Ovary (tissue), 9 donors: ENCODE data around the gene SPDYE17. TPM values are rescaled to one million over a fixed set of nuclear protein-coding genes. Genes with fewer than 3 reads are reported as not detected.
"Not testable (repeated sequence)": the region's sequence is repeated elsewhere in the genome, so short reads cannot be mapped to it uniquely, and the experiment has no call there.

Experiments
- DNase-seq, 5 donors: peaks; one replicate each; pipeline ENCODE4 v3.0.0-alpha.2; 2019 to 2020
- H3K27ac ChIP-seq, 2 donors: fragments of 200-600 bp; one replicate each; pipeline versions ENCODE4 v1.5.1 to v1.8.0; 2019 to 2022
- H3K27me3 ChIP-seq: fragments of 200-600 bp; one replicate; pipeline ENCODE4 v1.8.0; 2022
- H3K36me3 ChIP-seq: fragments of 200-600 bp; sonication (generic); one replicate; pipeline ENCODE4 v1.5.1; 2019
- H3K4me1 ChIP-seq: one replicate; pipeline ENCODE4 v1.8.1; 2013; ENCODE audit warnings: mild to moderate bottlenecking, moderate library complexity; ENCODE audit not compliant: insufficient read depth
- H3K4me3 ChIP-seq: fragments of 200-600 bp; sonication (generic); one replicate; pipeline ENCODE4 v1.5.1; 2017
- H3K9me3 ChIP-seq, 2 donors: fragments of 200-600 bp in 1 of 2; sonication (generic) in 1 of 2; one replicate each; pipeline versions ENCODE4 v1.5.1 to v1.8.1; 2013 to 2019; ENCODE audit warnings: mild to moderate bottlenecking in 1 of 2, moderate library complexity in 1 of 2
- WGBS, 3 donors: extraction: QIAGEN DNeasy Blood & Tissue Kit in 1 of 3; methylation state at CpG; one replicate each; pipeline versions ENCODE4 v1.1.5 to v1.1.7; 2013 to 2017; 5-methylcytosine and 5-hydroxymethylcytosine counted together
- intact Hi-C, 4 donors: fragments of 100-400 bp; cut with DNase I; formaldehyde crosslinking; loops; one replicate each; pipeline versions ENCODE4 v1.11.0 to v1.15.1; 2022 to 2023
- polyA plus RNA-seq, 2 donors: library from polyadenylated mRNA; stranded (reverse); fragments of 200-250 nt in 1 of 2; fragments of 350-450 nt in 1 of 2; fragmentation: Illumina TruSeq in 1 of 2; extraction: RNeasy Lipid Tissue Mini Kit (QIAGEN cat#74804) in 1 of 2; gene quantifications; one replicate each; pipeline ENCODE4 v1.2.3, GENCODE V29; 2013 to 2014
- total RNA-seq, 7 donors: library from RNA; depleted of rRNA in 2 of 7; stranded (reverse); fragments of >200 nt in 2 of 7; fragmentation: NEBNext Ultra II Directional in 3 of 7; extraction: Animal tissue kit (Norgen Biotek cat#: 25700) in 3 of 7; gene quantifications; one replicate each; pipeline versions ENCODE4 v1.1.0 to v1.2.4, GENCODE V29; 2016 to 2023
- donor health status: DM: no; HTN: no; CAD: no; lungs with moderate emphysema.
- donor health status: DM: no; HTN: no; CAD: no.
- donor health status: Bipolar disorder and iron deficiency.
- donor health status: DM: yes; HTN: yes; CAD: no.
- donor health status: DM: no; HTN: no; CAD: no.
- donor health status: DM: yes; HTN: yes; CAD: no.

Gene SPDYE17
- total and polyA plus RNA-seq, 9 donors = not detected

GRCh38 chr7:76984784-76985136, 47.4 kb downstream of the SPDYE17 start:
- 100% methylated on average over 1 of the region's 5 CpGs; no CpG with 5 or more reads in 2 of the 3 donors for WGBS, 3 donors
- H3K4me3 ChIP-seq, H3K4me1 ChIP-seq, intact Hi-C loops, H3K27ac ChIP-seq, H3K27me3 ChIP-seq, H3K36me3 ChIP-seq, H3K9me3 ChIP-seq, DNase-seq: not testable (repeated sequence)

DNA sequence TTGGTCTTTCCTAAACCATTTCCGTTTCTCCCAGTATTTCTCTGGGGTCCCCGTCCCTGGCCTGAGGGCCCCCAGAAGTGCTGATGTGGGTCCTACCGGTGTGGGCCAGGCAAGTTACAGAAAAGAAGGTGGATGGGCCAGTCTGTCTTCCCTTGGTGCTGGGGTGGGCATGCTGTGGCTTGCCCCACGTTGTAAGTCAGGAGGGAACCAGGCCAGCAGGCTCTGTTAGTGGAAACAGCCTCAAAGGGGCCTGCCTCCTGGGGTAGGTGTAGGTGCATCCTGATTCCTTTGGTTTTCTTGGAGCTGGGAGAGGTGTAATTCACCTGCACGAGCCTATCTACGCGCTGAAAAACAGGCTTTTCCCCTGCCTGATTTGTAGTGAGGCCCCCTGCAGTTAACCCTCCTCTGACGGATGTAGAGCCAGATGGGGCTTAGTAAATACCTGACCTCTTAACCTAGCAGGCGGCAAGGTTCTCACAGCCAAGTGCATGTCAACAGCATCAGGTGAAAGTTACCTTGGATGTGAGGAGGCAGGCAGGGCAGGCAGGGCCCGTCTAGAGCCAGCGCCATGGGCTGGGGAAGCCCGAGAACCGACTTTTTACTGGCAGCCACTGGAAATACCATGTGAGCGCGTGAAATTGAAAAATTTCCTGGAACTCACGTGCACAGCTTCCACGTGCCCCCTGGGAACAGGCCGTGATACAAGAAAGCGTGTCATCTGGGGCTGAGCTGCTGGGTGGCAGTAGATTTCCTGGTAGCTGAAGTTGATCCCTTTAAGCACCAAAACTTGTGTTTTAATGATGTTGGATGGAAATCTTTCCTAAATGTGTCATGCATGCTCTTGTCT, 48.0 kb downstream of the SPDYE17 start:
- DNase-seq, H3K27ac ChIP-seq, H3K27me3 ChIP-seq, H3K4me3 ChIP-seq, H3K36me3 ChIP-seq, H3K4me1 ChIP-seq, intact Hi-C loops, H3K9me3 ChIP-seq: not testable (repeated sequence)
- WGBS, 3 donors = 82 to 87% methylated on average over 4 to 5 of the region's 19 CpGs; no CpG with 5 or more reads in 1 of the 3 donors

GRCh38 chr7:76983333-76983732, 48.8 kb downstream of the SPDYE17 start:
- H3K27ac ChIP-seq, H3K4me1 ChIP-seq, DNase-seq, H3K9me3 ChIP-seq, H3K27me3 ChIP-seq, H3K36me3 ChIP-seq, H3K4me3 ChIP-seq, intact Hi-C loops: not testable (repeated sequence)
- 93 to 100% (median 97%) methylated on average over 1 to 2 of the region's 5 CpGs for WGBS, 3 donors

DNA sequence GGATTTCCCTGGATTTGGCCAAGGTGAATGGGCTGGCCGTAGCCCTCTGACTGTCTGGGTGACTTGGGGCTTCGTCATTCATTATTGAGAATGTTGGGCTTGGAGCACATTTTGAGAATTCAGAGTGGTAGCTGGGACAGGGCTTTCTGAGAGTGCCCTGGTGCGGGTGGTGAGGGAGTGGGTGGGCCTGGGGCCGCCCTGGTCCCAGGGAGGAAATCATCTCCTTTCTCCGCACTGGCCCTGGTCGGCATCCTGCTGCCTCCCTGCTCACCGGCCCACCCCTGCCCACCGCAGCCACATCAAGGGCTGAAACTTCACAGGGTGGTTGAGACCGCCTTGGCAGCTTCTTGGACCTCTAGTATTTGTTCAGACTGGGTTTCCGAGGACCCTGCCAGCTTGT, 49.7 kb downstream of the SPDYE17 start:
- WGBS, 3 donors = 97% methylated on average over 6 of the region's 10 CpGs; no CpG with 5 or more reads in 2 of the 3 donors
- H3K27ac ChIP-seq, H3K36me3 ChIP-seq, H3K4me3 ChIP-seq, H3K4me1 ChIP-seq, H3K9me3 ChIP-seq, H3K27me3 ChIP-seq, DNase-seq, intact Hi-C loops: not testable (repeated sequence)

DNA sequence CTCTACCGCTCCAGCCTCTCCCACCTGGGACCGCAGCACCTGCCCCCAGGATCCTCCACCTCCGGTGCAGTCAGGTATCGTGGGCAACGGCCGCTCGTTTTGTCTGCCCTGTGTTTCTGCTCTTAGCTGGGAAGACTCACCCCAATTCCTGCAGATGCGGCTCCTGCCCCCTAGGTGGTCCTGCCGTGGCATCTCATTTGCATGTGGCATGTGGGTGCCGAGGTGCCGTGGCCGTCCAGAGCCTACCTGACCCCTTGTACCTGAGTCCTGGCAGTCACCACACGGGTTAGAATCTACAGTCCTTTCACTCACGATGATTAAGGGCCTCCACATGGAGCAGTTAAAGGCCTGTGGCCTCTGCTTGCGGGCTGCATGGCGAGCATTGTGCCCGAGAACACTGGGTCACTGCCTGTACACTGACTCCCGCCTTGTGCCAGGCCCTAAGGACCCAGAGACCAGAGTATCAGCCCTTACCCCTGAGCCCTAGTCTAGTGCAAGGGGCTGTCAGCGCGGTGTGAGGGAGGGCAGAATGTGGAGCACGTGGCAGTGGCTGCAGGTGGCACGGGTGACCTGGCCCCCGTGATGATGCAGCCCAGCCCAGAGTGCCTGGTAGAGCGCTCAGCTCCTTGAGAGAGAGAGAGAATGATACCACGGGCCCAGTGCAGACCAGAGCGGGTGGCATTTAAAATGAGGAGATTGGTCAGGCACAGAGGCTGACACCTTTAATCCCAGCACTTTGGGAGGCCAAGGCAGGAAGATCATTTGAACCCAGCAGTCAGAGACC, 50.8 kb downstream of the SPDYE17 start:
- WGBS, 3 donors = 92 to 96% (median 94%) methylated on average over 8 to 24 of the region's 26 CpGs
- H3K27ac ChIP-seq, H3K9me3 ChIP-seq, H3K27me3 ChIP-seq, H3K4me3 ChIP-seq, H3K36me3 ChIP-seq, intact Hi-C loops, H3K4me1 ChIP-seq, DNase-seq: not testable (repeated sequence)

DNA sequence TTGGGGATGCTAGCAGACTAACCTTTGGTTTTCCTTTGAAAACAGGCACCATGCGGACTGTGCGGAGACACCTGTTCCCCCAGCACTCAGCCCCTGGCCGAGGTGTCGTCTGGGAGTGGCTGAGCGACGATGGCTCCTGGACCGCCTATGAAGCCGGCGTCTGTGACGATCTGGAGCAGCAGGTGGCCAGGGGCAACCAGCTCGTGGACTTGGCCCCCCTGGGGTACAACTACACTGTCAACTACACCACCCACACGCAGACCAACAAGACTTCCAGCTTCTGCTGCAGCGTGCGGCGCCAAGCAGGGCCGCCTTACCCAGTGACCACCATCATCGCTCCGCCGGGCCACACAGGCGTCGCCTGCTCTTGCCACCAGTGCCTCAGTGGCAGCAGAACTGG, 51.6 kb downstream of the SPDYE17 start:
- H3K27ac ChIP-seq, DNase-seq, H3K4me1 ChIP-seq, H3K27me3 ChIP-seq, H3K4me3 ChIP-seq, H3K9me3 ChIP-seq, H3K36me3 ChIP-seq, intact Hi-C loops: not testable (repeated sequence)
- 92 to 94% (median 93%) methylated on average over 15 to 21 of the region's 21 CpGs for WGBS, 3 donors

- H3K4me3 ChIP-seq, H3K27me3 ChIP-seq, DNase-seq, H3K9me3 ChIP-seq, H3K36me3 ChIP-seq, H3K27ac ChIP-seq, H3K4me1 ChIP-seq, intact Hi-C loops: not testable (repeated sequence)
- 81 to 98% (median 93%) methylated on average over 3 to 9 of the region's 13 CpGs for WGBS, 3 donors
These were observed 54.3 kb downstream of the SPDYE17 start for GRCh38 chr7:76977761-76978367.

DNA sequence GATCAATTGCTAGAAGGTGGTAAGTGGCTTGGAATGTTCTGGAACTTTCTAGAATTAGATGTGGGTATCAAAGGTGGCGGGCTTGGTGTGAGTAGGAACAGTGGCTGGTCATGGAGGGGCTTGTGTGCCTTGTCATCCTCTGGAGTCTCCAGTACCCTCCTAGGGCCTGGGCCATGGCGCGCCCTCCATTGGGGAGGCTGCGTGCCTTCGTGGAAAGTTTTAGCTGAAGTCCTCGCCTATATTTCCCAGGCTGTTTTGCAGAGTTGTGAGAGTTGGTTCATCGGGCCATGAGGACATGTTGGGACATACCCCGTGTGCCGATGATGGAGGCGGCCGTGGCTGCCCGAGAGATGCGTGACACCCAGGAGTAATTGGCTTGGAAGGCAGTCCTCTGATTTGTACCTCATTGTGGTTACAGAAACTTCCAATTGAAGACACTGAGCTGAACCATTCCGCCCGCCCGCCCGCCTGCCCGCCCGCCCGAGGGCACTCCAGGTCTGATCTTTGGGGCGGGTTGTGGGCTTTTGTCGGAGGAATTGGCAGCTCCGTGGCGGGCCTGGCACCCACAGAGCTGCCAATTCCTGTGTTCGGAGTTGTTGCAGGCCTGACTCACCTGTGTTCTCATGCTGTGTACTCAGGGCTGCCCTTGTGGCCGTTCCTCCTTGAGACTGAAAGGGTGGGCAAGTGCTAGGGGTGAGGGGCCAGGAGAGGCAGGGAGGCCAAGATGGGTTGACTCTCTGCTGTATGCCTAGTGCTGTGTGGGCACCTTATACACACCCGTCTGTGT, 57.2 kb downstream of the SPDYE17 start:
- intact Hi-C loops, DNase-seq, H3K4me1 ChIP-seq, H3K9me3 ChIP-seq, H3K27ac ChIP-seq, H3K36me3 ChIP-seq, H3K27me3 ChIP-seq, H3K4me3 ChIP-seq: not testable (repeated sequence)
- WGBS, 3 donors = 88 to 98% (median 92%) methylated on average over 14 to 25 of the region's 27 CpGs

GRCh38 chr7:76974336-76974735, 57.8 kb downstream of the SPDYE17 start:
- H3K9me3 ChIP-seq, H3K4me1 ChIP-seq, H3K36me3 ChIP-seq, H3K4me3 ChIP-seq, DNase-seq, H3K27me3 ChIP-seq, intact Hi-C loops, H3K27ac ChIP-seq: not testable (repeated sequence)
- WGBS, 3 donors = 95 to 100% (median 98%) methylated on average over 1 to 9 of the region's 12 CpGs

GRCh38 chr7:76972391-76972790, 59.8 kb downstream of the SPDYE17 start:
- not testable (repeated sequence) for H3K4me3 ChIP-seq

More at GRCh38 chr7:76972391-76972790, 59.8 kb downstream of the SPDYE17 start:
- H3K27ac ChIP-seq, H3K36me3 ChIP-seq, H3K4me1 ChIP-seq, H3K27me3 ChIP-seq, intact Hi-C loops, DNase-seq, H3K9me3 ChIP-seq: not testable (repeated sequence)
- WGBS, 3 donors = 81 to 92% (median 90%) methylated on average over 7 to 8 of the region's 8 CpGs
